Endothelial cell of umbilical vein (primary cell): ENCODE data around the gene STK32A. TPM values are rescaled to one million over a fixed set of nuclear protein-coding genes. Genes with fewer than 3 reads are reported as not detected.

Experiments used
- BruUV-seq: library from RNA; stranded (reverse); fragments of 400-500 nt; replicated peaks from 2 replicates; lab custom pipeline; 2021; lab: Mats Ljungman, UMichigan
- CTCF ChIA-PET: fragments of 300-600, 350-600 bp; sonication (Branson Sonifier 250); formaldehyde crosslinking; loops from one replicate; lab custom pipeline; 2021; ENCODE audit warnings: antibody characterized with exemption, inconsistent platforms; lab: Charles Lee
- POLR2A ChIA-PET: fragments of 300-600, 350-600 bp; sonication (Branson Sonifier 250); formaldehyde crosslinking; loops from one replicate; lab custom pipeline; 2021; ENCODE audit warnings: antibody characterized with exemption, inconsistent platforms; lab: Charles Lee
- DNase-seq: peaks from one replicate; pipeline ENCODE4 v3.0.0-alpha.2; 2011; ENCODE audit warnings: low read depth, low spot score
- FAIRE-seq: peaks from 2 replicates; lab custom pipeline; 2011; peaks lifted over from hg19 to GRCh38; lab: Jason Lieb, UNC
- H2AFZ ChIP-seq: 2 replicates; pipeline ENCODE4 v1.6.0; 2012; ENCODE audit warnings: low read depth, low read length, control low read depth, inconsistent platforms
- H3K27ac ChIP-seq: 2 replicates; pipeline ENCODE4 v1.5.1; 2011; ENCODE audit warnings: low read depth, mild to moderate bottlenecking, control low read depth, low read length, moderate library complexity; ENCODE audit not compliant: insufficient read depth
- H3K27me3 ChIP-seq, 2 experiments: 2 replicates each; pipeline versions ENCODE4 v1.6.0 to v1.6.1; 2011; ENCODE audit warnings: low read length in 2 of 2, mixed read lengths in 1 of 2; ENCODE audit not compliant: control insufficient read depth in 2 of 2, insufficient read depth in 2 of 2
- H3K36me3 ChIP-seq, 2 experiments: 2 replicates in 1 of 2; 3 replicates in 1 of 2; pipeline ENCODE4 v1.5.1; 2011; ENCODE audit warnings: low read length in 2 of 2, mild to moderate bottlenecking in 1 of 2, moderate library complexity in 1 of 2; ENCODE audit not compliant: control insufficient read depth in 2 of 2, insufficient read depth in 2 of 2; ENCODE audit errors: extremely low read depth in 1 of 2
- H3K4me1 ChIP-seq: 3 replicates; pipeline ENCODE4 v1.5.1; 2011; ENCODE audit warnings: mild to moderate bottlenecking, low read length; ENCODE audit not compliant: control insufficient read depth, insufficient read depth; ENCODE audit errors: extremely low read depth
- H3K4me2 ChIP-seq: 2 replicates; pipeline ENCODE4 v1.6.1; 2011; ENCODE audit warnings: low read length, control low read depth, mixed read lengths; ENCODE audit not compliant: insufficient read depth
- H3K4me3 ChIP-seq, 3 experiments: fragments of 200-600 bp in 1 of 3; sonication (generic), shearing (Covaris generic) in 1 of 3; replicated peaks in 1 of 3; 2 replicates each; pipeline ENCODE4 v1.5.1; 2011 to 2016; ENCODE audit warnings: control low read depth in 3 of 3, low read length in 3 of 3, mild to moderate bottlenecking in 2 of 3, inconsistent platforms in 1 of 3, low read depth in 1 of 3, moderate library complexity in 1 of 3; ENCODE audit not compliant: insufficient read depth in 1 of 3
- H3K79me2 ChIP-seq: 2 replicates; pipeline ENCODE4 v1.6.0; 2012; ENCODE audit warnings: low read length, inconsistent platforms; ENCODE audit not compliant: control insufficient read depth, insufficient read depth
- H3K9ac ChIP-seq: replicated peaks from 2 replicates; pipeline ENCODE3; 2011; ENCODE audit warnings: low read length, control low read depth; ENCODE audit not compliant: insufficient read depth; ENCODE audit errors: extremely low read depth
- H3K9me1 ChIP-seq: replicated peaks from 3 replicates; pipeline ENCODE4 v1.6.0; 2011; ENCODE audit warnings: mild to moderate bottlenecking, low read length; ENCODE audit not compliant: control insufficient read depth, insufficient read depth; ENCODE audit errors: extremely low read depth
- H3K9me3 ChIP-seq: replicated peaks from 2 replicates; pipeline ENCODE4 v1.5.1; 2012; ENCODE audit warnings: low read length, inconsistent platforms; ENCODE audit not compliant: control insufficient read depth, insufficient read depth
- H4K20me1 ChIP-seq: replicated peaks from 2 replicates; pipeline ENCODE3; 2011; ENCODE audit warnings: mild to moderate bottlenecking, low read length; ENCODE audit not compliant: control insufficient read depth, insufficient read depth; ENCODE audit errors: extremely low read depth
- CTCF ChIP-seq, 2 donors: IDR thresholded peaks; 1 replicate in 1 of 2; 2 replicates in 1 of 2; pipeline ENCODE4 v1.5.1; 2011; ENCODE audit warnings: low read length in 2 of 2, mild to moderate bottlenecking in 2 of 2, moderate library complexity in 2 of 2, control low read depth in 1 of 2, inconsistent platforms in 1 of 2, low read depth in 1 of 2; ENCODE audit not compliant: insufficient read depth in 1 of 2; ENCODE audit errors: extremely low read depth in 1 of 2
- EZH2 ChIP-seq: IDR thresholded peaks from 2 replicates; pipeline ENCODE4 v1.6.1; 2012; ENCODE audit warnings: borderline replicate concordance, low read depth, mild to moderate bottlenecking, moderate library complexity, low read length, inconsistent platforms; ENCODE audit not compliant: severe bottlenecking
- FOS ChIP-seq: IDR thresholded peaks from 2 replicates; pipeline ENCODE4 v1.6.1; 2011; ENCODE audit warnings: mild to moderate bottlenecking, low read length, moderate library complexity, borderline replicate concordance; ENCODE audit not compliant: insufficient read depth
- GATA2 ChIP-seq: IDR thresholded peaks from 2 replicates; pipeline ENCODE4 v1.7.0; 2011; ENCODE audit warnings: low read depth, mild to moderate bottlenecking, moderate library complexity, mixed read lengths, low read length; ENCODE audit not compliant: insufficient read length, insufficient read depth
- JUN ChIP-seq: IDR thresholded peaks from 2 replicates; pipeline ENCODE4 v1.6.1; 2011; ENCODE audit warnings: borderline replicate concordance, low read depth; ENCODE audit not compliant: insufficient read length, insufficient read depth
- MAX ChIP-seq: IDR thresholded peaks from 2 replicates; pipeline ENCODE4 v1.6.1; 2011; ENCODE audit not compliant: insufficient read depth, insufficient read length
- MYC ChIP-seq: IDR thresholded peaks from one replicate; pipeline ENCODE4 v1.6.1; 2011; ENCODE audit warnings: mild to moderate bottlenecking, low read depth, low read length
- POLR2A ChIP-seq: IDR thresholded peaks from 2 replicates; pipeline ENCODE4 v1.6.1; 2012; ENCODE audit warnings: low read depth, mild to moderate bottlenecking, control low read depth, low read length
- POLR2AphosphoS5 ChIP-seq: IDR thresholded peaks from 2 replicates; pipeline ENCODE4 v1.6.1; 2012; ENCODE audit warnings: low read depth, mild to moderate bottlenecking, control low read depth, low read length, moderate library complexity; ENCODE audit not compliant: insufficient read depth
- dilution Hi-C: fragments of 300-500 bp; cut with MboI; formaldehyde crosslinking; loops from one replicate; pipeline ENCODE4 v1.15.0; 2019; ENCODE audit warnings: low sequenced_read_pairs; ENCODE audit not compliant: extremely low pct_ligation_motif_present
- intact Hi-C: fragments of 100-400 bp; cut with micrococcal nuclease; formaldehyde crosslinking; loops from one replicate; pipeline ENCODE4 v1.10.0; 2022
- polyA plus RNA-seq, 4 experiments: library from polyadenylated mRNA; depleted of rRNA in 3 of 4; stranded (reverse) in 3 of 4; unstranded in 1 of 4; fragments of >200 nt; gene quantifications; 2 replicates each; pipeline versions ENCODE4 v1.2.1 to v1.2.3, GENCODE V29; 2011 to 2012; ENCODE audit warnings: missing spikeins in 1 of 4
- total RNA-seq: library from RNA; stranded (reverse); gene quantifications from 2 replicates; pipeline ENCODE4 v1.2.3, GENCODE V29; 2021

The STK32A gene
- total and polyA plus RNA-seq, 2 donors (not counting 3 experiments of a cell fraction or from before 2014, with no cell fraction given): not detected

GRCh38 chr5:147234239-147234824 lies 494 bp upstream of the STK32A start:
- TF ChIP-seq POLR2AphosphoS5 (no peak), CTCF (IDR thresholded peaks at IDR 0.05; ENCODE audit: extremely low read depth in 1 of 2, insufficient read depth in 1 of 2, low read depth in 1 of 2, low read length in 2 of 2) (no peak), JUN (no peak), EZH2 (no peak), FOS (no peak), MAX (no peak), POLR2A (no peak), MYC (no peak), GATA2 (no peak)
- H4K20me1 ChIP-seq: no peaks in the 10 kb centered on the region
- peak overlapping the region; percentile 93 for H2AFZ ChIP-seq
- H3K79me2 ChIP-seq: no peaks in the 10 kb centered on the region
- ChIA-PET POLR2A (interaction anchor here (0.8 kb wide), 1 partner anchor 90 kb away, joined by 4 read pairs; no protein-coding TSS in a partner anchor), CTCF (interaction anchor here (1.4 to 1.6 kb wide), 3 partner anchors 34 to 135 kb away, joined by 3 to 16 read pairs (median 3); no protein-coding TSS in a partner anchor)
- H3K36me3 ChIP-seq: no peaks in the 10 kb centered on the region
- H3K4me1 ChIP-seq: no peaks in the 10 kb centered on the region
- BruUV-seq: no TSS peak
- peaks cover 22 to 34% of the 10 kb centered on the region in 2 experiments for H3K27me3 ChIP-seq
- H3K4me3 ChIP-seq: peak overlapping the region; percentile 19 to 35 (median 34)
- intact Hi-C loops (no loop called here), dilution Hi-C loops (no loop called here)
- DNase-seq: no peak
- H3K4me2 ChIP-seq: peak overlapping the region; percentile 58
- no peaks in the 10 kb centered on the region for H3K9me1 ChIP-seq
- FAIRE-seq: no peak
- no peaks in the 10 kb centered on the region for H3K9me3 ChIP-seq
- H3K9ac ChIP-seq: no peak overlapping the region
- H3K27ac ChIP-seq: no peak overlapping the region
